ENCODE measurements around the gene RNU1-2.
"Not testable (repeated sequence)": the region's sequence is repeated elsewhere in the genome, so short reads cannot be mapped to it uniquely, and the experiment has no call there.

The RNU1-2 gene

GRCh38 chr1:16938351-16939321 is 42.9 kb downstream of the RNU1-2 start:
- TF ChIP-seq, protein P1, sequence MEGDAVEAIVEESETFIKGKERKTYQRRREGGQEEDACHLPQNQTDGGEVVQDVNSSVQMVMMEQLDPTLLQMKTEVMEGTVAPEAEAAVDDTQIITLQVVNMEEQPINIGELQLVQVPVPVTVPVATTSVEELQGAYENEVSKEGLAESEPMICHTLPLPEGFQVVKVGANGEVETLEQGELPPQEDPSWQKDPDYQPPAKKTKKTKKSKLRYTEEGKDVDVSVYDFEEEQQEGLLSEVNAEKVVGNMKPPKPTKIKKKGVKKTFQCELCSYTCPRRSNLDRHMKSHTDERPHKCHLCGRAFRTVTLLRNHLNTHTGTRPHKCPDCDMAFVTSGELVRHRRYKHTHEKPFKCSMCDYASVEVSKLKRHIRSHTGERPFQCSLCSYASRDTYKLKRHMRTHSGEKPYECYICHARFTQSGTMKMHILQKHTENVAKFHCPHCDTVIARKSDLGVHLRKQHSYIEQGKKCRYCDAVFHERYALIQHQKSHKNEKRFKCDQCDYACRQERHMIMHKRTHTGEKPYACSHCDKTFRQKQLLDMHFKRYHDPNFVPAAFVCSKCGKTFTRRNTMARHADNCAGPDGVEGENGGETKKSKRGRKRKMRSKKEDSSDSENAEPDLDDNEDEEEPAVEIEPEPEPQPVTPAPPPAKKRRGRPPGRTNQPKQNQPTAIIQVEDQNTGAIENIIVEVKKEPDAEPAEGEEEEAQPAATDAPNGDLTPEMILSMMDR (IDR thresholded peaks at IDR 0.05; ENCODE audit: low read depth, low read length, missing control alignments): no peak
- DNase-seq (ENCODE audit: low read depth): no peak
- H3K4me3 ChIP-seq (ENCODE audit: low read depth, low read length): no peak overlapping the region
- in situ Hi-C loops (cut with HindIII; ENCODE audit: low sequenced_read_pairs): no loop called here

DNA sequence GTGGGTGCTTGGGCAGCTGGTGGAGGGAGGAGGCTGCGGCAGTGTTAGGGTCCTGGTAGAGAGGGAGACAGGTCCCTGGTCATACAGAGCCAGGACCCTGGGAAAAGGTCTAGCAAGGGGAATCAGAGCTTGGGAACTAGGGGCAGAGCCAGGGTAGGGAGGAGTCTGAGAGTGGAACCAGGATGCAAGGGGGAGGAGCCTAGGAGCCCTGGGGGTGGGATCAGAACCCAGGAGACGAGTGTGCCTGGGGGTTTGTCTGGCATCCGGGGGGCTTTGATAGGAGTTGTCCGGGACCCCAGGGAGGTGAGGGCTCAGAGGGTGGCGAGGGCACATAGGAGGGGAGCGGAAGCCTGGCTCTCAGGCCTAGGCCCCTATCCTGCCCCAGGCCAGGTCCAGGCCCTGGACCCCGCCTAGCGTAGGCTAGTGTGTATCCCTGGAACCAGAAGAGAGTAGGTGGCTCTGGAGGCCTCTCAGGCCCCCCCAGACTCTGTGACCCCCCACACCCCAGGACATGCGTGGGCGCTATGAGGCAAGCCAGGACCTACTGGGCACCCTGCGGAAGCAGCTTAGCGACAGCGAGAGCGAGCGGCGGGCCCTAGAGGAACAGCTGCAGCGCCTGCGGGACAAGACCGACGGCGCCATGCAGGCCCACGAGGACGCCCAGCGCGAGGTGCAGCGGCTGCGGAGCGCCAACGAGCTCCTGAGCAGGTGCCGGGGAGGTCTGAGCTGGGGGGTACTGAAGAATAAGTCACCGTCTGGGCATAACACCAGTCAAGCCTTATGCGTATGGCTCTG is 43.8 kb downstream of the RNU1-2 start:
- in situ Hi-C loops (cut with HindIII; ENCODE audit: low sequenced_read_pairs); H3K4me3 ChIP-seq (ENCODE audit: low read depth, low read length); DNase-seq (ENCODE audit: low read depth): not testable (repeated sequence)

- no peak overlapping the region for H3K4me3 ChIP-seq (ENCODE audit: low read depth, low read length)
- in situ Hi-C loops (cut with HindIII; ENCODE audit: low sequenced_read_pairs): no loop called here
- TF ChIP-seq, protein P1 (IDR thresholded peaks at IDR 0.05; ENCODE audit: low read depth, low read length, missing control alignments): no peak
- DNase-seq (ENCODE audit: low read depth): no peak
These were observed 48.3 kb downstream of the RNU1-2 start for GRCh38 chr1:16944038-16944437.

GRCh38 chr1:16945512-16945911 is 49.7 kb downstream of the RNU1-2 start:
- not testable (repeated sequence) for H3K4me3 ChIP-seq (ENCODE audit: low read depth, low read length)

More at GRCh38 chr1:16945512-16945911, 49.7 kb downstream of the RNU1-2 start:
- in situ Hi-C loops (cut with HindIII; ENCODE audit: low sequenced_read_pairs); DNase-seq (ENCODE audit: low read depth): not testable (repeated sequence)
